Upper lobe of left lung (tissue), 6 donors: ENCODE measurements around the gene STYXL1. TPM values are rescaled to one million over a fixed set of nuclear protein-coding genes. Genes with fewer than 3 reads are reported as not detected.
"Not testable (repeated sequence)": the region's sequence is repeated elsewhere in the genome, so short reads cannot be mapped to it uniquely, and the experiment has no call there.

Experiments
- ATAC-seq, 2 donors: fragments of 200-7000 bp; cut with Tn5 transposase; one replicate each; pipeline ENCODE4 v1.9.1; 2022; ENCODE audit warnings: mild to moderate bottlenecking in 2 of 2, moderate library complexity in 2 of 2; ENCODE audit not compliant: low FRiP score in 2 of 2
- DNase-seq, 2 donors: peaks; one replicate each; pipeline ENCODE4 v3.0.0-alpha.2; 2019 to 2020
- H3K27ac ChIP-seq, 4 donors: fragments of 200-600 bp; sonication (generic); one replicate each; pipeline ENCODE4 v1.5.1; 2016 to 2019
- H3K27me3 ChIP-seq, 4 donors: fragments of 200-600 bp; sonication (generic); one replicate each; pipeline ENCODE4 v1.5.1; 2017 to 2019
- H3K36me3 ChIP-seq, 4 donors: fragments of 200-600 bp; sonication (generic); one replicate each; pipeline ENCODE4 v1.5.1; 2016 to 2019
- H3K4me1 ChIP-seq, 4 donors: fragments of 200-600 bp; sonication (generic); one replicate each; pipeline ENCODE4 v1.5.1; 2018 to 2019
- H3K4me3 ChIP-seq, 4 donors: fragments of 200-600 bp; sonication (generic); one replicate each; pipeline ENCODE4 v1.5.1; 2017 to 2019; ENCODE audit warnings: mild to moderate bottlenecking in 2 of 4, moderate library complexity in 1 of 4
- H3K9me3 ChIP-seq, 4 donors: fragments of 200-600 bp; sonication (generic); one replicate each; pipeline ENCODE4 v1.5.1; 2018 to 2019
- CTCF ChIP-seq, 6 experiments: fragments of 450-650 bp in 4 of 6; fragments of 200-600 bp in 2 of 6; sonication (generic) in 2 of 6; IDR thresholded peaks; one replicate each; pipeline ENCODE4 v1.5.1; 2016 to 2019; ENCODE audit warnings: antibody characterized with exemption in 6 of 6
- EP300 ChIP-seq, 4 donors: sonication (generic); formaldehyde crosslinking; IDR thresholded peaks; one replicate each; pipeline ENCODE4 v1.5.1; 2017; ENCODE audit warnings: antibody characterized with exemption in 4 of 4, control low read depth in 2 of 4
- POLR2A ChIP-seq, 4 donors: fragments of 450-650 bp; IDR thresholded peaks; one replicate each; pipeline ENCODE4 v1.5.1; 2016 to 2017; ENCODE audit warnings: antibody characterized with exemption in 4 of 4, mild to moderate bottlenecking in 2 of 4
- POLR2AphosphoS5 ChIP-seq, 2 donors: sonication (generic); formaldehyde crosslinking; IDR thresholded peaks; one replicate each; pipeline ENCODE4 v1.5.1; 2017; ENCODE audit warnings: antibody characterized with exemption in 2 of 2
- WGBS, 2 donors: methylation state at CpG; one replicate each; pipeline ENCODE4 v1.1.5; 2017 to 2018; 5-methylcytosine and 5-hydroxymethylcytosine counted together
- total RNA-seq, 6 donors: library from RNA; depleted of rRNA in 4 of 6; stranded (reverse); fragments of >200 nt in 4 of 6; gene quantifications; one replicate each; pipeline versions ENCODE4 v1.1.0 to v1.2.1, GENCODE V29; 2016 to 2021
- donor health status: DM: no; HTN: no; CAD: no; lungs with moderate emphysema.
- donor health status: DM: no; HTN: yes; CAD: no; lungs with severe emphysema.

The STYXL1 gene
- total RNA-seq, 6 donors from 2014 or later, result 11.1 to 71.2 (median 23.5) TPM

GRCh38 chr7:76037310-76037709 lies 10.5 kb downstream of the STYXL1 start:
- Histone ChIP-seq H3K4me1 (no peaks in the 10 kb centered on the region), H3K4me3 (no peak overlapping the region), H3K9me3 (no peaks in the 10 kb centered on the region), H3K27me3 (no peaks in the 10 kb centered on the region), H3K36me3 (peaks cover 0 to 8% (median 0%) of the 10 kb centered on the region in 4 donors), H3K27ac (no peak overlapping the region)
- DNase-seq, result no peak
- no peak for TF ChIP-seq POLR2AphosphoS5 (IDR thresholded peaks at IDR 0.05)
- no peak for TF ChIP-seq CTCF (IDR thresholded peaks at IDR 0.05)
- no peak for TF ChIP-seq POLR2A (IDR thresholded peaks at IDR 0.05)
- TF ChIP-seq EP300 (IDR thresholded peaks at IDR 0.05), result no peak
- WGBS, 2 donors, result 90 to 91% methylated on average over 2 to 5 of the region's 5 CpGs
- ATAC-seq, result peak in 1 of 2 donors; percentile 86

GRCh38 chr7:76031964-76032363 lies 15.8 kb downstream of the STYXL1 start:
- no peak for DNase-seq
- Histone ChIP-seq H3K4me1 (no peaks in the 10 kb centered on the region), H3K36me3 (peaks cover 0 to 23% (median 7%) of the 10 kb centered on the region in 4 donors), H3K4me3 (no peak overlapping the region), H3K27ac (no peak overlapping the region), H3K9me3 (no peaks in the 10 kb centered on the region), H3K27me3 (no peaks in the 10 kb centered on the region)
- TF ChIP-seq POLR2A (IDR thresholded peaks at IDR 0.05) (no peak), EP300 (IDR thresholded peaks at IDR 0.05) (no peak), CTCF (IDR thresholded peaks at IDR 0.05) (no peak), POLR2AphosphoS5 (IDR thresholded peaks at IDR 0.05) (no peak)
- no peak for ATAC-seq
- 100% methylated on average over 1 of the region's 1 CpG for WGBS, 2 donors

GRCh38 chr7:76029682-76030081 lies 18.1 kb downstream of the STYXL1 start:
- peaks cover 0 to 29% (median 9%) of the 10 kb centered on the region in 4 donors for H3K36me3 ChIP-seq
- H3K27me3 ChIP-seq, H3K9me3 ChIP-seq, H3K4me1 ChIP-seq, DNase-seq, ATAC-seq, H3K27ac ChIP-seq, H3K4me3 ChIP-seq: not testable (repeated sequence)
- WGBS, 2 donors, result 89 to 97% methylated on average over 7 of the region's 7 CpGs

GRCh38 chr7:76023002-76023401 lies 24.8 kb downstream of the STYXL1 start:
- TF ChIP-seq CTCF (IDR thresholded peaks at IDR 0.05), result peak in 1 of 6 experiments; percentile 10
- TF ChIP-seq POLR2AphosphoS5 (IDR thresholded peaks at IDR 0.05), result no peak
- no peaks in the 10 kb centered on the region for H3K27me3 ChIP-seq
- H3K4me1 ChIP-seq, result peaks cover 7 to 12% (median 8%) of the 10 kb centered on the region in 4 donors
- ATAC-seq (peak; percentile 71 to 82), DNase-seq (peak in 1 of 2 donors; percentile 55)
- H3K36me3 ChIP-seq, result peaks cover 0 to 29% (median 8%) of the 10 kb centered on the region in 4 donors
- H3K27ac ChIP-seq, result no peak overlapping the region
- H3K4me3 ChIP-seq, result peak overlapping the region in 1 of 4 donors; percentile 6
- no peaks in the 10 kb centered on the region for H3K9me3 ChIP-seq
- WGBS, 2 donors, result 25 to 36% methylated on average over 4 of the region's 4 CpGs

GRCh38 chr7:76022026-76022780 lies 25.6 kb downstream of the STYXL1 start:
- Histone ChIP-seq H3K9me3 (no peaks in the 10 kb centered on the region), H3K36me3 (peaks cover 0 to 26% (median 5%) of the 10 kb centered on the region in 4 donors), H3K27me3 (no peaks in the 10 kb centered on the region), H3K4me1 (peaks cover 7 to 12% (median 8%) of the 10 kb centered on the region in 4 donors), H3K4me3 (peak overlapping the region in 1 of 4 donors; percentile 6), H3K27ac (no peak overlapping the region)
- DNase-seq, result peak in 1 of 2 donors; percentile 52
- TF ChIP-seq CTCF (IDR thresholded peaks at IDR 0.05) (no peak), EP300 (IDR thresholded peaks at IDR 0.05) (no peak), POLR2AphosphoS5 (IDR thresholded peaks at IDR 0.05) (no peak), POLR2A (IDR thresholded peaks at IDR 0.05) (no peak)
- WGBS, 2 donors, result 71 to 79% methylated on average over 7 of the region's 7 CpGs
- ATAC-seq, result no peak
